H9 (cell line): ENCODE data around the gene PRG2. TPM values are rescaled to one million over a fixed set of nuclear protein-coding genes. Genes with fewer than 3 reads are reported as not detected.

Experiments used
- DNase-seq: peaks from one replicate; pipeline ENCODE4 v3.0.0-alpha.2; 2017
- H2AFZ ChIP-seq: one replicate; pipeline ENCODE4 v1.6.1; 2013; ENCODE audit warnings: mild to moderate bottlenecking, low read length, control low read depth, moderate library complexity
- H2AK5ac ChIP-seq: 2 replicates; pipeline ENCODE4 v1.6.1; 2013; ENCODE audit warnings: low read length, control low read depth, mixed read lengths; ENCODE audit not compliant: insufficient read length
- H2BK120ac ChIP-seq: one replicate; pipeline ENCODE4 v1.6.1; 2013; ENCODE audit warnings: low read depth, mild to moderate bottlenecking, low read length, control low read depth, inconsistent platforms; ENCODE audit not compliant: poor library complexity, severe bottlenecking
- H2BK12ac ChIP-seq: 2 replicates; pipeline ENCODE4 v1.6.1; 2013; ENCODE audit warnings: low read length, control low read depth, mixed read lengths, low read depth; ENCODE audit not compliant: insufficient read length
- H2BK15ac ChIP-seq: 2 replicates; pipeline ENCODE4 v1.6.1; 2013; ENCODE audit warnings: low read depth, low read length, control low read depth
- H2BK20ac ChIP-seq: one replicate; pipeline ENCODE4 v1.6.1; 2013; ENCODE audit warnings: low read depth, mild to moderate bottlenecking, low read length, control low read depth, inconsistent platforms; ENCODE audit not compliant: poor library complexity, severe bottlenecking
- H2BK5ac ChIP-seq: 2 replicates; pipeline ENCODE4 v1.6.1; 2013; ENCODE audit warnings: low read length, control low read depth, mixed read lengths; ENCODE audit not compliant: insufficient read length
- H3K14ac ChIP-seq: 2 replicates; pipeline ENCODE4 v1.6.1; 2013; ENCODE audit warnings: low read length, control low read depth; ENCODE audit not compliant: insufficient read depth
- H3K18ac ChIP-seq: 2 replicates; pipeline ENCODE4 v1.6.1; 2013; ENCODE audit warnings: low read depth, mild to moderate bottlenecking, mixed read lengths, low read length, control low read depth; ENCODE audit not compliant: insufficient read length
- H3K23ac ChIP-seq: 2 replicates; pipeline ENCODE4 v1.6.1; 2013; ENCODE audit warnings: low read length, control low read depth, mixed read lengths, low read depth; ENCODE audit not compliant: insufficient read length
- H3K23me2 ChIP-seq: 2 replicates; pipeline ENCODE4 v1.6.1; 2013; ENCODE audit warnings: low read depth, mild to moderate bottlenecking, mixed read lengths, low read length, control low read depth; ENCODE audit not compliant: insufficient read length, poor library complexity, severe bottlenecking
- H3K27ac ChIP-seq: 2 replicates; pipeline ENCODE4 v1.5.1; 2013; ENCODE audit warnings: low read length, control low read depth, mixed read lengths, low read depth; ENCODE audit not compliant: insufficient read length
- H3K27me3 ChIP-seq: 2 replicates; pipeline ENCODE4 v1.6.1; 2013; ENCODE audit warnings: low read length, control low read depth, inconsistent platforms; ENCODE audit not compliant: insufficient read depth
- H3K4ac ChIP-seq: 2 replicates; pipeline ENCODE4 v1.6.1; 2013; ENCODE audit warnings: low read depth, mild to moderate bottlenecking, control low read depth, inconsistent platforms, low read length, moderate library complexity
- H3K4me1 ChIP-seq: 2 replicates; pipeline ENCODE4 v1.6.1; 2013; ENCODE audit warnings: low read length, control low read depth, inconsistent platforms; ENCODE audit not compliant: insufficient read depth
- H3K4me2 ChIP-seq: 2 replicates; pipeline ENCODE4 v1.6.1; 2013; ENCODE audit warnings: low read length, control low read depth, mixed read lengths; ENCODE audit not compliant: insufficient read length, insufficient read depth
- H3K56ac ChIP-seq: 2 replicates; pipeline ENCODE4 v1.6.1; 2013; ENCODE audit warnings: low read depth, mild to moderate bottlenecking, mixed read lengths, low read length, control low read depth; ENCODE audit not compliant: insufficient read length
- H3K79me1 ChIP-seq: 2 replicates; pipeline ENCODE4 v1.6.1; 2013; ENCODE audit warnings: low read depth, mild to moderate bottlenecking, moderate library complexity, low read length, control low read depth, inconsistent platforms; ENCODE audit not compliant: insufficient read depth, poor library complexity, severe bottlenecking
- H3K79me2 ChIP-seq: 2 replicates; pipeline ENCODE4 v1.6.1; 2013; ENCODE audit warnings: low read length, control low read depth, inconsistent platforms; ENCODE audit not compliant: insufficient read depth
- H3K9ac ChIP-seq: 2 replicates; pipeline ENCODE4 v1.6.1; 2013; ENCODE audit warnings: low read length, control low read depth, mixed read lengths; ENCODE audit not compliant: insufficient read length; ENCODE audit errors: extremely low read depth
- H3K9me3 ChIP-seq: one replicate; pipeline ENCODE4 v1.6.1; 2013; ENCODE audit warnings: low read depth, low read length, inconsistent platforms; ENCODE audit not compliant: control insufficient read depth
- H3T11ph ChIP-seq: one replicate; pipeline ENCODE4 v1.6.1; 2013; ENCODE audit warnings: mild to moderate bottlenecking, low read length, control low read depth, inconsistent platforms
- H4K20me1 ChIP-seq: one replicate; pipeline ENCODE4 v1.6.1; 2013; ENCODE audit not compliant: control insufficient read depth, insufficient read length, insufficient read depth
- H4K5ac ChIP-seq: 2 replicates; pipeline ENCODE4 v1.6.1; 2013; ENCODE audit warnings: low read depth, mild to moderate bottlenecking, mixed read lengths, low read length, control low read depth; ENCODE audit not compliant: insufficient read length
- H4K8ac ChIP-seq: replicated peaks from 2 replicates; pipeline ENCODE4 v1.6.1; 2013; ENCODE audit warnings: low read length, control low read depth, mixed read lengths, low read depth; ENCODE audit not compliant: insufficient read length
- H4K91ac ChIP-seq: 2 replicates; pipeline ENCODE4 v1.6.1; 2013; ENCODE audit warnings: low read depth, mild to moderate bottlenecking, moderate library complexity, mixed read lengths, low read length, control low read depth; ENCODE audit not compliant: insufficient read length
- H3K27ac Mint-ChIP-seq, 3 experiments: 2 replicates in 2 of 3; 3 replicates in 1 of 3; pipeline ENCODE4 v1.8.0; 2020 to 2021; ENCODE audit warnings: mixed read lengths in 3 of 3, mild to moderate bottlenecking in 1 of 3, moderate library complexity in 1 of 3
- H3K27me3 Mint-ChIP-seq: 2 replicates; pipeline ENCODE4 v1.8.0; 2021; ENCODE audit warnings: low read depth, mild to moderate bottlenecking, moderate library complexity, mixed read lengths
- H3K36me3 Mint-ChIP-seq, 3 experiments: 2 replicates in 2 of 3; 3 replicates in 1 of 3; pipeline ENCODE4 v1.8.0; 2020 to 2021; ENCODE audit warnings: low read depth in 3 of 3, mixed read lengths in 3 of 3; ENCODE audit not compliant: insufficient read depth in 1 of 3
- H3K4me1 Mint-ChIP-seq, 2 experiments: 2 replicates each; pipeline ENCODE4 v1.8.0; 2020; ENCODE audit warnings: mixed read lengths in 2 of 2
- H3K4me3 Mint-ChIP-seq, 2 experiments: 2 replicates in 1 of 2; 3 replicates in 1 of 2; pipeline ENCODE4 v1.8.0; 2020 to 2021; ENCODE audit warnings: mild to moderate bottlenecking in 2 of 2, mixed read lengths in 2 of 2, moderate library complexity in 1 of 2
- H3K9me3 Mint-ChIP-seq, 2 experiments: 2 replicates in 1 of 2; 3 replicates in 1 of 2; pipeline ENCODE4 v1.8.0; 2020; ENCODE audit warnings: mild to moderate bottlenecking in 2 of 2, mixed read lengths in 2 of 2, moderate library complexity in 1 of 2
- WGBS: extraction: QIAGEN DNeasy Blood & Tissue Kit; methylation state at CpG from one replicate; pipeline ENCODE4 v1.1.7; 2013; ENCODE audit warnings: missing lambda C conversion rate, low lambda C conversion rate, mixed read lengths; ENCODE audit not compliant: insufficient read length; ENCODE audit errors: extremely low coverage; 5-methylcytosine and 5-hydroxymethylcytosine counted together
- total RNA-seq: library from RNA; stranded (reverse); gene quantifications from 2 replicates; pipeline ENCODE4 v1.2.1, GENCODE V29; 2021
- TF ChIP-seq, protein P1 (sequence below): fragments of 200-600 bp; sonication (generic); conservative IDR thresholded peaks from 3 replicates; pipeline ENCODE4 v1.8.0; 2021; ENCODE audit warnings: antibody characterized with exemption, mild to moderate bottlenecking

PRG2 gene
- total RNA-seq, 1 experiment from 2014 or later = not detected

DNA sequence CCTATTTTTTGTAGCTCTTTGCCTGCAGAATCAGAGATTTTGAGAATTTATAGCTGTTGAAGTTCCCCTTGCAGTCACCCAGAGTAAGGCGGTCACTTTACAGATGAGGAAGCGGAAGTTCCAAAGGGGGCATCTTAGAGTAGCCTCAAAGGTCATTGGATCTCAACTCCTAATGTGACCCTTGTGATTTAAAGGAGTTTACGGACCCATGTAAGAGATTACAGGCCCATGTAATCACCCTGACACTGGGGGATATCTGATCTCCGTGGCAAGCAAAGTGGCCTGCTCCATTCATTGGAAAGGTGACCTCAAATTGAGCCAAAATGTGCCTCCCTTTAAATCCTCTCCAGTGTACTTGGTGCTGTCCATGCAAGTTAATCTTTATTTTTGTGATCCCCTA lies 36.6 kb downstream of the PRG2 start:
- no peak overlapping the region for H3K4me2 ChIP-seq

More for the DNA sequence above, 36.6 kb downstream of the PRG2 start:
- H3K79me2 ChIP-seq = no peaks in the 10 kb centered on the region
- no peaks in the 10 kb centered on the region for H3K27me3 ChIP-seq
- Mint-ChIP-seq H3K36me3 (peaks cover 0 to 5% (median 0%) of the 10 kb centered on the region in 3 experiments; a peak in 2 of 7 replicates), H3K27ac (no peak overlapping the region), H3K9me3 (peaks cover 3 to 8% of the 10 kb centered on the region in 2 experiments; a peak in 4 of 5 replicates), H3K4me3 (no peak overlapping the region), H3K4me1 (peaks cover 22 to 33% of the 10 kb centered on the region in 2 experiments), H3K27me3 (peaks cover 24% of the 10 kb centered on the region)
- H2BK20ac ChIP-seq = no peak overlapping the region
- no peaks in the 10 kb centered on the region for H3K9me3 ChIP-seq
- H3T11ph ChIP-seq = no peak overlapping the region
- H3K18ac ChIP-seq = no peak overlapping the region
- no peaks in the 10 kb centered on the region for H3K79me1 ChIP-seq
- no peak overlapping the region for H3K14ac ChIP-seq
- H2BK15ac ChIP-seq = no peak overlapping the region
- no peak overlapping the region for H3K56ac ChIP-seq
- H3K23me2 ChIP-seq = peaks cover 5% of the 10 kb centered on the region
- no CpG with 5 or more reads among the region's 4 CpGs for WGBS
- H2BK120ac ChIP-seq = no peak overlapping the region
- no peak overlapping the region for H2AFZ ChIP-seq
- no peaks in the 10 kb centered on the region for H4K20me1 ChIP-seq
- no peak overlapping the region for H3K27ac ChIP-seq
- H3K4me1 ChIP-seq = no peaks in the 10 kb centered on the region
- no peak overlapping the region for H4K91ac ChIP-seq
- H2BK12ac ChIP-seq = no peak overlapping the region
- H4K8ac ChIP-seq = no peak overlapping the region
- H4K5ac ChIP-seq = no peak overlapping the region
- no peak for DNase-seq
- H2BK5ac ChIP-seq = no peak overlapping the region
- no peak overlapping the region for H2AK5ac ChIP-seq
- H3K23ac ChIP-seq = no peak overlapping the region
- no peak overlapping the region for H3K9ac ChIP-seq
- TF ChIP-seq, protein P1, sequence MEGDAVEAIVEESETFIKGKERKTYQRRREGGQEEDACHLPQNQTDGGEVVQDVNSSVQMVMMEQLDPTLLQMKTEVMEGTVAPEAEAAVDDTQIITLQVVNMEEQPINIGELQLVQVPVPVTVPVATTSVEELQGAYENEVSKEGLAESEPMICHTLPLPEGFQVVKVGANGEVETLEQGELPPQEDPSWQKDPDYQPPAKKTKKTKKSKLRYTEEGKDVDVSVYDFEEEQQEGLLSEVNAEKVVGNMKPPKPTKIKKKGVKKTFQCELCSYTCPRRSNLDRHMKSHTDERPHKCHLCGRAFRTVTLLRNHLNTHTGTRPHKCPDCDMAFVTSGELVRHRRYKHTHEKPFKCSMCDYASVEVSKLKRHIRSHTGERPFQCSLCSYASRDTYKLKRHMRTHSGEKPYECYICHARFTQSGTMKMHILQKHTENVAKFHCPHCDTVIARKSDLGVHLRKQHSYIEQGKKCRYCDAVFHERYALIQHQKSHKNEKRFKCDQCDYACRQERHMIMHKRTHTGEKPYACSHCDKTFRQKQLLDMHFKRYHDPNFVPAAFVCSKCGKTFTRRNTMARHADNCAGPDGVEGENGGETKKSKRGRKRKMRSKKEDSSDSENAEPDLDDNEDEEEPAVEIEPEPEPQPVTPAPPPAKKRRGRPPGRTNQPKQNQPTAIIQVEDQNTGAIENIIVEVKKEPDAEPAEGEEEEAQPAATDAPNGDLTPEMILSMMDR = no peak
- no peak overlapping the region for H3K4ac ChIP-seq
